ENCODE data around the gene ABCA13. TPM values are rescaled to one million over a fixed set of nuclear protein-coding genes. Genes with fewer than 3 reads are reported as not detected.

The ABCA13 gene
- total RNA-seq, 1 experiment from 2014 or later: 0.76 TPM

GRCh38 chr7:48628793-48629349, 457.6 kb downstream of the ABCA13 start:
- Histone ChIP-seq H3K9me3 (ENCODE audit: insufficient read depth, low read depth) (no peaks in the 10 kb centered on the region), H3K4me3 (no peak overlapping the region), H3K4me1 (replicated peaks; ENCODE audit: insufficient read depth) (no peaks in the 10 kb centered on the region), H2AFZ (no peak overlapping the region), H4K20me1 (ENCODE audit: insufficient read depth) (0 out of 2 replicates have a peak, but pooled peaks cover 2% of the 10 kb centered on the region), H3K4me2 (no peak overlapping the region), H3K27me3 (ENCODE audit: insufficient read depth, low read depth) (peaks cover 8% of the 10 kb centered on the region), H3K9me2 (ENCODE audit: insufficient read depth) (no peaks in the 10 kb centered on the region), H3K79me2 (ENCODE audit: low read depth) (no peaks in the 10 kb centered on the region), H3K36me3 (ENCODE audit: low read depth) (no peaks in the 10 kb centered on the region), H3F3A (ENCODE audit: insufficient read depth, low read depth) (no peaks in the 10 kb centered on the region), H3K27ac (no peak overlapping the region)
- POLR2A ChIA-PET (ENCODE audit: unreplicated experiment): no interaction called here
- DNase-seq: no peak
- intact Hi-C loops (cut with micrococcal nuclease; ENCODE audit: unreplicated experiment): no loop called here
- BruUV-seq (replicated peaks): no TSS peak
- CTCF ChIA-PET: no interaction called here
- TF ChIP-seq CTCF (conservative IDR thresholded peaks at IDR 0.05): no peak
- no peak for TF ChIP-seq EZH2 (IDR thresholded peaks at IDR 0.05; ENCODE audit: low read depth)

GRCh38 chr7:48634116-48634632, 462.9 kb downstream of the ABCA13 start:
- no peak for DNase-seq

GRCh38 chr7:48635796-48636195, 464.5 kb downstream of the ABCA13 start:
- POLR2A ChIA-PET (ENCODE audit: unreplicated experiment): no interaction called here
- no peaks in the 10 kb centered on the region for H3K9me2 ChIP-seq (ENCODE audit: insufficient read depth)
- H3K36me3 ChIP-seq (ENCODE audit: low read depth): no peaks in the 10 kb centered on the region
- H3K9me3 ChIP-seq (ENCODE audit: insufficient read depth, low read depth): no peaks in the 10 kb centered on the region
- H3K4me2 ChIP-seq: no peak overlapping the region
- H3K79me2 ChIP-seq (ENCODE audit: low read depth): no peaks in the 10 kb centered on the region
- no peaks in the 10 kb centered on the region for H3K4me1 ChIP-seq (replicated peaks; ENCODE audit: insufficient read depth)
- CTCF ChIA-PET: no interaction called here
- no peak overlapping the region for H2AFZ ChIP-seq
- intact Hi-C loops (cut with micrococcal nuclease; ENCODE audit: unreplicated experiment): no loop called here
- H3K27me3 ChIP-seq (ENCODE audit: insufficient read depth, low read depth): no peaks in the 10 kb centered on the region
- no peak for DNase-seq
- TF ChIP-seq EZH2 (IDR thresholded peaks at IDR 0.05; ENCODE audit: low read depth) (no peak), CTCF (conservative IDR thresholded peaks at IDR 0.05) (no peak)
- H3F3A ChIP-seq (ENCODE audit: insufficient read depth, low read depth): no peaks in the 10 kb centered on the region
- BruUV-seq (replicated peaks): no TSS peak
- no peaks in the 10 kb centered on the region for H4K20me1 ChIP-seq (ENCODE audit: insufficient read depth)
- no peak overlapping the region for H3K4me3 ChIP-seq
- H3K27ac ChIP-seq: no peak overlapping the region

More at GRCh38 chr7:48634116-48634632, 462.9 kb downstream of the ABCA13 start:
- Histone ChIP-seq H3F3A (ENCODE audit: insufficient read depth, low read depth) (no peaks in the 10 kb centered on the region), H3K27me3 (ENCODE audit: insufficient read depth, low read depth) (no peaks in the 10 kb centered on the region), H3K9me2 (ENCODE audit: insufficient read depth) (no peaks in the 10 kb centered on the region), H3K4me2 (no peak overlapping the region), H4K20me1 (ENCODE audit: insufficient read depth) (no peaks in the 10 kb centered on the region), H3K4me1 (replicated peaks; ENCODE audit: insufficient read depth) (no peaks in the 10 kb centered on the region), H2AFZ (no peak overlapping the region), H3K27ac (no peak overlapping the region), H3K9me3 (ENCODE audit: insufficient read depth, low read depth) (no peaks in the 10 kb centered on the region), H3K4me3 (no peak overlapping the region), H3K36me3 (ENCODE audit: low read depth) (no peaks in the 10 kb centered on the region), H3K79me2 (ENCODE audit: low read depth) (no peaks in the 10 kb centered on the region)
- intact Hi-C loops (cut with micrococcal nuclease; ENCODE audit: unreplicated experiment): no loop called here
- POLR2A ChIA-PET (ENCODE audit: unreplicated experiment): no interaction called here
- CTCF ChIA-PET: no interaction called here
- no TSS peak for BruUV-seq (replicated peaks)
- no peak for TF ChIP-seq CTCF (conservative IDR thresholded peaks at IDR 0.05)
- TF ChIP-seq EZH2 (IDR thresholded peaks at IDR 0.05; ENCODE audit: low read depth): no peak

All from PC-9 (cell line).